CD14-positive monocyte (primary cell): Measurements from ENCODE around the gene FSD2. TPM values are rescaled to one million over a fixed set of nuclear protein-coding genes. Genes with fewer than 3 reads are reported as not detected.

Experiments
- DNase-seq, 3 donors: peaks; one replicate each; pipeline ENCODE4 v3.0.0-alpha.2; 2011 to 2022
- H2AFZ ChIP-seq: 2 replicates; pipeline ENCODE4 v1.6.0; 2012; ENCODE audit warnings: mild to moderate bottlenecking, low read depth, low read length, inconsistent platforms; ENCODE audit not compliant: insufficient read depth, poor library complexity, severe bottlenecking
- H3K27ac ChIP-seq, 2 donors: 1 replicate in 1 of 2; 2 replicates in 1 of 2; pipeline ENCODE4 v1.5.1; 2012 to 2013; ENCODE audit warnings: low read length in 2 of 2, control low read depth in 1 of 2, inconsistent platforms in 1 of 2, low read depth in 1 of 2, mild to moderate bottlenecking in 1 of 2
- H3K27me3 ChIP-seq, 2 donors: one replicate each; pipeline versions ENCODE4 v1.6.0 to v1.6.1; 2011 to 2013; ENCODE audit warnings: low read length in 2 of 2; ENCODE audit not compliant: control insufficient read depth in 2 of 2, insufficient read depth in 2 of 2
- H3K36me3 ChIP-seq, 2 donors: replicated peaks in 1 of 2; 1 replicate in 1 of 2; 2 replicates in 1 of 2; pipeline versions ENCODE4 v1.5.1 to v1.6.1; 2012 to 2013; ENCODE audit warnings: low read length in 2 of 2, control low read depth in 1 of 2, inconsistent platforms in 1 of 2, mild to moderate bottlenecking in 1 of 2; ENCODE audit not compliant: insufficient read depth in 2 of 2, control insufficient read depth in 1 of 2
- H3K4me1 ChIP-seq, 2 donors: 1 replicate in 1 of 2; 2 replicates in 1 of 2; pipeline versions ENCODE4 v1.5.1 to v1.6.1; 2012 to 2013; ENCODE audit warnings: low read length in 2 of 2, control low read depth in 1 of 2, inconsistent platforms in 1 of 2, mild to moderate bottlenecking in 1 of 2, moderate library complexity in 1 of 2; ENCODE audit not compliant: insufficient read depth in 2 of 2, control insufficient read depth in 1 of 2
- H3K4me2 ChIP-seq: replicated peaks from 2 replicates; pipeline ENCODE3; 2012; ENCODE audit warnings: low read length, moderate library complexity, mild to moderate bottlenecking; ENCODE audit not compliant: poor library complexity, severe bottlenecking; ENCODE audit errors: extremely low read depth
- H3K4me3 ChIP-seq, 3 experiments: fragments of 200-600 bp in 1 of 3; sonication (generic) in 1 of 3; replicated peaks in 1 of 3; 1 replicate in 2 of 3; 2 replicates in 1 of 3; pipeline ENCODE4 v1.5.1; 2011 to 2013; ENCODE audit warnings: low read length in 3 of 3, mild to moderate bottlenecking in 3 of 3, control low read depth in 2 of 3, low read depth in 2 of 3, inconsistent platforms in 1 of 3, moderate library complexity in 1 of 3
- H3K79me2 ChIP-seq: 2 replicates; pipeline ENCODE4 v1.6.0; 2012; ENCODE audit warnings: mild to moderate bottlenecking, control low read depth, inconsistent platforms, low read length, moderate library complexity; ENCODE audit not compliant: insufficient read depth
- H3K9ac ChIP-seq: 2 replicates; pipeline ENCODE4 v1.6.0; 2017; ENCODE audit warnings: low read length, mild to moderate bottlenecking; ENCODE audit not compliant: insufficient read depth, poor library complexity, severe bottlenecking
- H3K9me3 ChIP-seq, 2 donors: replicated peaks in 1 of 2; 1 replicate in 1 of 2; 2 replicates in 1 of 2; pipeline versions ENCODE4 v1.5.1 to v1.6.1; 2012 to 2013; ENCODE audit warnings: low read length in 2 of 2, control low read depth in 1 of 2; ENCODE audit not compliant: control insufficient read depth in 1 of 2, insufficient read depth in 1 of 2
- H4K20me1 ChIP-seq: 2 replicates; pipeline ENCODE4 v1.6.0; 2012; ENCODE audit warnings: mild to moderate bottlenecking, low read length, control low read depth, moderate library complexity; ENCODE audit not compliant: insufficient read depth
- H3K27ac Mint-ChIP-seq, 7 donors: one replicate each; pipeline ENCODE4 v1.8.0; 2020; ENCODE audit warnings: mild to moderate bottlenecking in 7 of 7, mixed read lengths in 7 of 7, moderate library complexity in 6 of 7, inconsistent platforms in 2 of 7
- H3K27me3 Mint-ChIP-seq, 3 donors: one replicate each; pipeline ENCODE4 v1.8.0; 2021 to 2022; ENCODE audit warnings: low read depth in 3 of 3, mild to moderate bottlenecking in 3 of 3, mixed read lengths in 3 of 3, moderate library complexity in 3 of 3, inconsistent platforms in 1 of 3
- H3K36me3 Mint-ChIP-seq, 2 donors: one replicate each; pipeline ENCODE4 v1.8.0; 2020; ENCODE audit warnings: mixed read lengths in 2 of 2, inconsistent platforms in 1 of 2, mild to moderate bottlenecking in 1 of 2
- H3K4me1 Mint-ChIP-seq: one replicate; pipeline ENCODE4 v1.8.0; 2020; ENCODE audit warnings: mild to moderate bottlenecking, mixed read lengths
- H3K4me3 Mint-ChIP-seq, 2 donors: one replicate each; pipeline ENCODE4 v1.8.0; 2020; ENCODE audit warnings: mild to moderate bottlenecking in 2 of 2, mixed read lengths in 2 of 2, moderate library complexity in 1 of 2
- H3K9me3 Mint-ChIP-seq, 7 donors: one replicate each; pipeline ENCODE4 v1.8.0; 2020 to 2022; ENCODE audit warnings: mixed read lengths in 7 of 7, mild to moderate bottlenecking in 6 of 7, moderate library complexity in 6 of 7, inconsistent platforms in 2 of 7
- WGBS: methylation state at CpG from one replicate; pipeline ENCODE4 v1.1.5; 2013; ENCODE audit warnings: missing lambda C conversion rate; ENCODE audit not compliant: insufficient coverage; 5-methylcytosine and 5-hydroxymethylcytosine counted together
- intact Hi-C, 2 donors: fragments of 100-400 bp; cut with micrococcal nuclease; formaldehyde crosslinking; loops; one replicate each; pipeline versions ENCODE4 v1.15.0 to v1.15.1; 2023
- polyA plus RNA-seq, 3 donors: library from polyadenylated mRNA; depleted of rRNA in 1 of 3; unstranded in 2 of 3; stranded (reverse) in 1 of 3; fragments of 300-500 nt in 2 of 3; fragments of >200 nt in 1 of 3; fragmentation: Illumina TruSeq in 2 of 3; gene quantifications; 1 replicate in 2 of 3; 2 replicates in 1 of 3; pipeline ENCODE4 v1.2.3, GENCODE V29; 2012 to 2021
- TF ChIP-seq, protein P1 (sequence below): fragments of 200-600 bp; IDR thresholded peaks from one replicate; pipeline ENCODE4 v1.8.0; 2022; ENCODE audit warnings: antibody characterized with exemption, mild to moderate bottlenecking

FSD2 gene
- polyA plus RNA-seq, 3 donors: 0.09 TPM; not detected in 2

DNA sequence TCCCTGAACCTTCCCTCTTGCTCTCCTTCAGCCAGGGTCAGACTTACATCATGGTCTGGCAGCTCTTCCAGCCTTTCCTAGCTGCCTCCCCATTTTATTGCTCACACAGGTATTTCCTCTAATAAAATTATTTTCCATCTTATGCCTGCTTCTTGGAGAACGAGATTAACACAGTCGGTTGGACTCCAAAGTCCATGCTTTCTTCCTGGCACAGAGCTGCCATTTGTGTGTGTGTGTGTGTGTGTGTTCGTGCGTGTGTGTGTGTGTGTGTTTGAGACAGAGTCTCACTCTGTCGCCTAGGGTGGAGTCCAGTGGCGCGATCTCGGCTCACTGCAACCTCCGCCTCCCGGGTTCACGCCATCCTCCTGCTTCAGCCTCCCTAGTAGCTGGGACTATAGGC lies 15.5 kb downstream of the FSD2 start:
- H3K36me3 Mint-ChIP-seq: no peaks in the 10 kb centered on the region
- H3K27ac Mint-ChIP-seq: no peak overlapping the region

DNA sequence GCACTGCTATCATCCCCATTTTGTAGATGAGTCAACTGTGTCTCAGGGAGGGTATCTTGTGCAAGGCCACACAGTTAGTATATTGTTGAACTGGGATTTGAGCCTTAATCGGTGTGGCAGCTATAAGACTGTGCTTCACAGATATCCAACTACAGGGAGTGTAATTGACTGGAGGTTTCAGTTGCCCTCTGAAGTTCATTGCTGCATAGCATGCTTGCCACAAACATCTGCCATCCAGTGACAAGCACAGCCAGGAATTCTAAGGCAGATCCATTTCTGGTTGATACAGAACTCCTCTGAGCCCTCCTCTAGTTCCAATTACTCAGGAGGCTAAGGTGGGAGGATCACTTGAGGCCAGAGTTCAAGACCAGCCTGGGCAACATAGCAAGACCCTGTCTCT lies 16.4 kb downstream of the FSD2 start:
- Mint-ChIP-seq H3K4me3 (no peak overlapping the region), H3K4me1 (no peaks in the 10 kb centered on the region), H3K36me3 (no peaks in the 10 kb centered on the region), H3K27me3 (peaks cover under 1 to 4% (median 3%) of the 10 kb centered on the region in 3 donors), H3K9me3 (peaks cover 0 to 7% (median 3%) of the 10 kb centered on the region in 7 donors), H3K27ac (no peak overlapping the region)
- TF ChIP-seq, protein P1, sequence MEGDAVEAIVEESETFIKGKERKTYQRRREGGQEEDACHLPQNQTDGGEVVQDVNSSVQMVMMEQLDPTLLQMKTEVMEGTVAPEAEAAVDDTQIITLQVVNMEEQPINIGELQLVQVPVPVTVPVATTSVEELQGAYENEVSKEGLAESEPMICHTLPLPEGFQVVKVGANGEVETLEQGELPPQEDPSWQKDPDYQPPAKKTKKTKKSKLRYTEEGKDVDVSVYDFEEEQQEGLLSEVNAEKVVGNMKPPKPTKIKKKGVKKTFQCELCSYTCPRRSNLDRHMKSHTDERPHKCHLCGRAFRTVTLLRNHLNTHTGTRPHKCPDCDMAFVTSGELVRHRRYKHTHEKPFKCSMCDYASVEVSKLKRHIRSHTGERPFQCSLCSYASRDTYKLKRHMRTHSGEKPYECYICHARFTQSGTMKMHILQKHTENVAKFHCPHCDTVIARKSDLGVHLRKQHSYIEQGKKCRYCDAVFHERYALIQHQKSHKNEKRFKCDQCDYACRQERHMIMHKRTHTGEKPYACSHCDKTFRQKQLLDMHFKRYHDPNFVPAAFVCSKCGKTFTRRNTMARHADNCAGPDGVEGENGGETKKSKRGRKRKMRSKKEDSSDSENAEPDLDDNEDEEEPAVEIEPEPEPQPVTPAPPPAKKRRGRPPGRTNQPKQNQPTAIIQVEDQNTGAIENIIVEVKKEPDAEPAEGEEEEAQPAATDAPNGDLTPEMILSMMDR: no peak
- Histone ChIP-seq H3K27ac (no peak overlapping the region), H3K4me1 (no peaks in the 10 kb centered on the region), H3K79me2 (no peaks in the 10 kb centered on the region), H3K9ac (no peak overlapping the region), H2AFZ (no peak overlapping the region), H3K4me3 (no peak overlapping the region), H3K4me2 (no peak overlapping the region), H3K36me3 (no peaks in the 10 kb centered on the region), H4K20me1 (no peaks in the 10 kb centered on the region), H3K27me3 (no peaks in the 10 kb centered on the region), H3K9me3 (no peaks in the 10 kb centered on the region)
- intact Hi-C loops: no loop called here
- WGBS: no CpG with 5 or more reads among the region's 1 CpG
- DNase-seq: no peak

More for the DNA sequence above, 15.5 kb downstream of the FSD2 start:
- H3K79me2 ChIP-seq: no peaks in the 10 kb centered on the region
- no peaks in the 10 kb centered on the region for H3K4me1 Mint-ChIP-seq
- no peak overlapping the region for H3K4me3 ChIP-seq
- no peaks in the 10 kb centered on the region for H4K20me1 ChIP-seq
- no peaks in the 10 kb centered on the region for H3K9me3 ChIP-seq
- intact Hi-C loops: no loop called here
- TF ChIP-seq, protein P1: no peak
- no peaks in the 10 kb centered on the region for H3K36me3 ChIP-seq
- no peak overlapping the region for H3K27ac ChIP-seq
- no CpG with 5 or more reads among the region's 11 CpGs for WGBS
- H3K4me2 ChIP-seq: no peak overlapping the region
- no peak overlapping the region for H3K4me3 Mint-ChIP-seq
- H3K27me3 ChIP-seq: no peaks in the 10 kb centered on the region
- no peak overlapping the region for H2AFZ ChIP-seq
- DNase-seq: no peak
- peaks cover 2 to 9% (median 6%) of the 10 kb centered on the region in 7 donors for H3K9me3 Mint-ChIP-seq
- peaks cover 0 to 4% (median 1%) of the 10 kb centered on the region in 3 donors for H3K27me3 Mint-ChIP-seq
- no peaks in the 10 kb centered on the region for H3K4me1 ChIP-seq
- H3K9ac ChIP-seq: no peak overlapping the region
